HepG2 (cell line): ENCODE results near the gene ATF3. TPM values are rescaled to one million over a fixed set of nuclear protein-coding genes. Genes with fewer than 3 reads are reported as not detected.

Experiments
- HOXA7 ChIP-seq: sonication (generic); formaldehyde crosslinking; IDR thresholded peaks from 2 replicates; pipeline ENCODE4 v1.8.1; 2022; ENCODE audit warnings: mild to moderate bottlenecking, missing genetic modification reagents, moderate library complexity
- SETDB1 ChIP-seq: sonication (generic); formaldehyde crosslinking; IDR thresholded peaks from 2 replicates; pipeline ENCODE4 v1.5.1; 2020; ENCODE audit warnings: missing genetic modification reagents, mild to moderate bottlenecking, borderline replicate concordance
- polyA plus RNA-seq, 8 experiments: library from polyadenylated mRNA; depleted of rRNA in 3 of 8; stranded (reverse) in 7 of 8; unstranded in 1 of 8; fragments of >200 nt; fragmentation: Illumina TruSeq in 4 of 8; extraction: Trizol in 4 of 8; gene quantifications; 2 replicates each; pipeline versions ENCODE4 v1.2.1 to v1.2.3, GENCODE V29; 2011 to 2016; ENCODE audit warnings: low read depth in 4 of 8, missing spikeins in 1 of 8, mixed read lengths in 1 of 8; ENCODE audit not compliant: insufficient read depth in 1 of 8
- total RNA-seq, 5 experiments: library from RNA; depleted of rRNA; stranded (reverse); fragments of >200 nt; fragmentation: Illumina TruSeq; extraction: Trizol; gene quantifications; 2 replicates each; pipeline ENCODE4 v1.2.3, GENCODE V29; 2016; ENCODE audit warnings: low read depth in 1 of 5
- TF ChIP-seq, protein P1 (sequence below): sonication (generic); formaldehyde crosslinking; IDR thresholded peaks from 2 replicates; pipeline ENCODE4 v1.4.0; 2020; ENCODE audit warnings: missing genetic modification reagents, borderline replicate concordance
- TF ChIP-seq, protein P2 (sequence below): sonication (generic); formaldehyde crosslinking; IDR thresholded peaks from 2 replicates; pipeline ENCODE4 v1.9.0; 2022; ENCODE audit warnings: low read depth, missing genetic modification reagents
- TF ChIP-seq, protein P3 (sequence below): fragments of 450-650 bp; IDR thresholded peaks from 2 replicates; pipeline ENCODE4 v1.6.1; 2017
- TF ChIP-seq, protein P4 (sequence below): sonication (generic); formaldehyde crosslinking; IDR thresholded peaks from 2 replicates; pipeline ENCODE4 v1.4.0; 2020; ENCODE audit warnings: mild to moderate bottlenecking, missing genetic modification reagents

Gene ATF3
- total and polyA plus RNA-seq, 2 of the 13 experiments (the other 11 are each of a cell fraction or from before 2014, with no cell fraction given) = 5.0 to 13.0 TPM

DNA sequence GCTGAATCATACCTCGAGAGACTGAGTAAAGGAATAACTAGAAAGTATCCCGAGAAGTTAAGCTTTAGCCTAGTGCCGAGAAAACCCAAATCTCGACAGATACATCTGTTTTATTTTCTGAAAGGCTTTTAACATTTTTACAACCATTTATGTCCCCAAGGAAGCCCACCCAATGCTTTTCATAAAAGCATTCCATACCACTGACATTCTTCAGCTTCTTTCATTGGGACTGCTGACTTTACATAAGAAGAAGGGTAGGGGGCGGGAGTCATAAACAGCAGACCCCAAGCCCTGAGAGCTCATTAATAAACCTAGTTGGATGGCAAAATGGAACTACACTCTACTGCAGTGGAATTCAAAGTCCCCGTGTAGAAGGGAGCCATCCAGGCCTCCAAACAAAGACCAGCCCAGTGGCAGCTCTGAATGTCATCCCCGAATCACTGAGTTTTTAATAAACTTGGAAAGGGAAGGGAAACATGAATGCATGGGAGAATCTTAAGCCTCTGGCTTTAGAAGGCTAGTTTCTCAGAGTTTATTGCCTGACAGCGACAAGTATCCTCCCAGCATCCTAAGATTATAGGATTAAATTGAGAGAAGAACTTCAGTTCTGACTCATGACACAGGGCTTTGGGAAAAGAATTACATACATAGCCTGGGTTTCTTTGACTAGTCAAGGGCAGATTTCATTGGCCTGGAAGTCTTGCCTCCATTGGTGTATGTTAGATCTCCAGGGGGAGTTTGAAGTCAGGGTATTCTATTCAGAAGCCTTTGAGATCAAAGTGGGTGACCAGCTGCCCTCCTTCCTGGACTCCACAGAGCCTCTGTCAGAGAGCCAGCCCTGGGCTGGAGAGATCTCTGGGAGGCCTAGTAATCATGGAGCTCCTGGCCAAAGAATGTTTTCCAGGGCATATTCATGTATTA lies 3.7 kb downstream of the ATF3 start (continued):
- TF ChIP-seq, protein P1, sequence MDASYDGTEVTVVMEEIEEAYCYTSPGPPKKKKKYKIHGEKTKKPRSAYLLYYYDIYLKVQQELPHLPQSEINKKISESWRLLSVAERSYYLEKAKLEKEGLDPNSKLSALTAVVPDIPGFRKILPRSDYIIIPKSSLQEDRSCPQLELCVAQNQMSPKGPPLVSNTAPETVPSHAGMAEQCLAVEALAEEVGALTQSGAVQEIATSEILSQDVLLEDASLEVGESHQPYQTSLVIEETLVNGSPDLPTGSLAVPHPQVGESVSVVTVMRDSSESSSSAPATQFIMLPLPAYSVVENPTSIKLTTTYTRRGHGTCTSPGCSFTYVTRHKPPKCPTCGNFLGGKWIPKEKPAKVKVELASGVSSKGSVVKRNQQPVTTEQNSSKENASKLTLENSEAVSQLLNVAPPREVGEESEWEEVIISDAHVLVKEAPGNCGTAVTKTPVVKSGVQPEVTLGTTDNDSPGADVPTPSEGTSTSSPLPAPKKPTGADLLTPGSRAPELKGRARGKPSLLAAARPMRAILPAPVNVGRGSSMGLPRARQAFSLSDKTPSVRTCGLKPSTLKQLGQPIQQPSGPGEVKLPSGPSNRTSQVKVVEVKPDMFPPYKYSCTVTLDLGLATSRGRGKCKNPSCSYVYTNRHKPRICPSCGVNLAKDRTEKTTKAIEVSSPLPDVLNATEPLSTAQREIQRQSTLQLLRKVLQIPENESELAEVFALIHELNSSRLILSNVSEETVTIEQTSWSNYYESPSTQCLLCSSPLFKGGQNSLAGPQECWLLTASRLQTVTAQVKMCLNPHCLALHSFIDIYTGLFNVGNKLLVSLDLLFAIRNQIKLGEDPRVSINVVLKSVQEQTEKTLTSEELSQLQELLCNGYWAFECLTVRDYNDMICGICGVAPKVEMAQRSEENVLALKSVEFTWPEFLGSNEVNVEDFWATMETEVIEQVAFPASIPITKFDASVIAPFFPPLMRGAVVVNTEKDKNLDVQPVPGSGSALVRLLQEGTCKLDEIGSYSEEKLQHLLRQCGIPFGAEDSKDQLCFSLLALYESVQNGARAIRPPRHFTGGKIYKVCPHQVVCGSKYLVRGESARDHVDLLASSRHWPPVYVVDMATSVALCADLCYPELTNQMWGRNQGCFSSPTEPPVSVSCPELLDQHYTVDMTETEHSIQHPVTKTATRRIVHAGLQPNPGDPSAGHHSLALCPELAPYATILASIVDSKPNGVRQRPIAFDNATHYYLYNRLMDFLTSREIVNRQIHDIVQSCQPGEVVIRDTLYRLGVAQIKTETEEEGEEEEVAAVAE (CRISPR knock-in tag) = no peak
- no peak for TF ChIP-seq SETDB1 (CRISPR knock-in tag)
- TF ChIP-seq, protein P2, sequence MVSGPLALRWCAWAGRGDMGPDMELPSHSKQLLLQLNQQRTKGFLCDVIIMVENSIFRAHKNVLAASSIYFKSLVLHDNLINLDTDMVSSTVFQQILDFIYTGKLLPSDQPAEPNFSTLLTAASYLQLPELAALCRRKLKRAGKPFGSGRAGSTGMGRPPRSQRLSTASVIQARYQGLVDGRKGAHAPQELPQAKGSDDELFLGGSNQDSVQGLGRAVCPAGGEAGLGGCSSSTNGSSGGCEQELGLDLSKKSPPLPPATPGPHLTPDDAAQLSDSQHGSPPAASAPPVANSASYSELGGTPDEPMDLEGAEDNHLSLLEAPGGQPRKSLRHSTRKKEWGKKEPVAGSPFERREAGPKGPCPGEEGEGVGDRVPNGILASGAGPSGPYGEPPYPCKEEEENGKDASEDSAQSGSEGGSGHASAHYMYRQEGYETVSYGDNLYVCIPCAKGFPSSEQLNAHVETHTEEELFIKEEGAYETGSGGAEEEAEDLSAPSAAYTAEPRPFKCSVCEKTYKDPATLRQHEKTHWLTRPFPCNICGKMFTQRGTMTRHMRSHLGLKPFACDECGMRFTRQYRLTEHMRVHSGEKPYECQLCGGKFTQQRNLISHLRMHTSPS (CRISPR knock-in tag) = no peak
- TF ChIP-seq HOXA7 (CRISPR knock-in tag) = no peak
- TF ChIP-seq, protein P3, sequence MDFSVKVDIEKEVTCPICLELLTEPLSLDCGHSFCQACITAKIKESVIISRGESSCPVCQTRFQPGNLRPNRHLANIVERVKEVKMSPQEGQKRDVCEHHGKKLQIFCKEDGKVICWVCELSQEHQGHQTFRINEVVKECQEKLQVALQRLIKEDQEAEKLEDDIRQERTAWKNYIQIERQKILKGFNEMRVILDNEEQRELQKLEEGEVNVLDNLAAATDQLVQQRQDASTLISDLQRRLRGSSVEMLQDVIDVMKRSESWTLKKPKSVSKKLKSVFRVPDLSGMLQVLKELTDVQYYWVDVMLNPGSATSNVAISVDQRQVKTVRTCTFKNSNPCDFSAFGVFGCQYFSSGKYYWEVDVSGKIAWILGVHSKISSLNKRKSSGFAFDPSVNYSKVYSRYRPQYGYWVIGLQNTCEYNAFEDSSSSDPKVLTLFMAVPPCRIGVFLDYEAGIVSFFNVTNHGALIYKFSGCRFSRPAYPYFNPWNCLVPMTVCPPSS = no peak
- TF ChIP-seq, protein P4, sequence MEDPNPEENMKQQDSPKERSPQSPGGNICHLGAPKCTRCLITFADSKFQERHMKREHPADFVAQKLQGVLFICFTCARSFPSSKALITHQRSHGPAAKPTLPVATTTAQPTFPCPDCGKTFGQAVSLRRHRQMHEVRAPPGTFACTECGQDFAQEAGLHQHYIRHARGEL = no peak
